Psoas muscle (tissue), 8 donors: ENCODE results near the gene C1QTNF3. TPM values are rescaled to one million over a fixed set of nuclear protein-coding genes. Genes with fewer than 3 reads are reported as not detected.

Source experiments
- ATAC-seq, 4 donors: fragments of 200-7000 bp; cut with Tn5 transposase; one replicate each; pipeline ENCODE4 v1.9.1; 2020; ENCODE audit warnings: moderate library complexity in 3 of 4, mild to moderate bottlenecking in 2 of 4
- DNase-seq, 2 donors: peaks; one replicate each; pipeline ENCODE4 v3.0.0-alpha.2; 2020
- H3K27ac ChIP-seq: fragments of 200-600 bp; one replicate; pipeline ENCODE4 v1.8.0; 2022
- H3K27me3 ChIP-seq, 3 donors: fragments of 200-600 bp in 1 of 3; one replicate each; pipeline versions ENCODE4 v1.6.1 to v1.8.0; 2013 to 2022; ENCODE audit warnings: low read length in 2 of 3, mild to moderate bottlenecking in 2 of 3, moderate library complexity in 1 of 3; ENCODE audit not compliant: insufficient read depth in 3 of 3
- H3K36me3 ChIP-seq, 2 donors: fragments of 200-600 bp in 1 of 2; one replicate each; pipeline versions ENCODE4 v1.6.1 to v1.8.0; 2013 to 2022; ENCODE audit warnings: low read depth in 1 of 2, mild to moderate bottlenecking in 1 of 2, moderate library complexity in 1 of 2; ENCODE audit not compliant: insufficient read depth in 1 of 2
- H3K4me1 ChIP-seq: fragments of 200-600 bp; one replicate; pipeline ENCODE4 v1.8.0; 2022
- H3K4me3 ChIP-seq: fragments of 200-600 bp; one replicate; pipeline ENCODE4 v1.8.0; 2022; ENCODE audit warnings: mild to moderate bottlenecking
- H3K9me3 ChIP-seq: fragments of 200-600 bp; one replicate; pipeline ENCODE4 v1.8.0; 2022
- WGBS, 3 donors: extraction: QIAGEN DNeasy Blood & Tissue Kit; methylation state at CpG; one replicate each; pipeline versions ENCODE4 v1.1.6 to v1.1.7; 2013; 5-methylcytosine and 5-hydroxymethylcytosine counted together
- intact Hi-C, 2 donors: fragments of 100-400 bp; cut with DNase I; formaldehyde crosslinking; loops; one replicate each; pipeline versions ENCODE4 v1.11.0 to v1.14.2; 2022
- polyA plus RNA-seq, 3 donors: library from polyadenylated mRNA; stranded (reverse); fragments of 200-250 nt; gene quantifications; one replicate each; pipeline ENCODE4 v1.2.3, GENCODE V29; 2013
- total RNA-seq, 4 donors: library from RNA; stranded (reverse); fragmentation: NEBNext Ultra II Directional in 2 of 4; extraction: Animal tissue kit (Norgen Biotek cat#: 25700) in 2 of 4; gene quantifications; one replicate each; pipeline versions ENCODE4 v1.2.1 to v1.2.4, GENCODE V29; 2021 to 2023
- TF ChIP-seq, protein P1 (sequence below): fragments of 200-600 bp; IDR thresholded peaks from one replicate; pipeline ENCODE4 v1.8.0; 2022; ENCODE audit warnings: antibody characterized with exemption
- donor health status: healthy with polysubstance abuse.
- donor health status: DM: no; HTN: no; CAD: no; lungs with moderate emphysema.
- donor health status: Bipolar disorder and iron deficiency.
- donor health status: healthy.
- donor health status: DM: yes; HTN: yes; CAD: no.
- donor health status: DM: no; HTN: no; CAD: no.
- donor health status: DM: no; HTN: no; CAD: no.
- donor health status: DM: yes; HTN: yes; CAD: no.

The C1QTNF3 gene
- total and polyA plus RNA-seq, 7 donors, result 0.31 to 5.9 (median 0.55) TPM; not detected in 1

DNA sequence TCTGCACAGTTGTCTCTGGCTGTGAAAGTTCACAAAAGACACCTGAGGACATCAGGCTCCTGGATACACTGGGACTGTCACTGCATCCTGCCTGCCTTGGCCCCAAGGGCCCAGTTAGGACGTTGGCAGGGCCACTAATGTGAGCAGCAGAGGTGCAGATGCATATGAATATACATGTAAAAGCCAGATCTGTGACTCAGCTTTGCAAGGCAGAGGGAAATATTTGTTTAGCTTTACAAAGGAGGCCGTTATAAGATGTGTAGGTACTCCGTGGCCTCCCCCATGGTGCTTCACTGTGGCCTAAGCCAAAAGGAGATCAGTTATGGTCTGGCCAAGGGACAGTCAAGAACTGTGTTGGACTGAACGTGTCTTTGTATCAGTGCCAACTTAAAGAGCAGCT lies 4.1 kb upstream of the C1QTNF3 start:
- 35 to 52% (median 37%) methylated on average over 4 of the region's 4 CpGs for WGBS, 3 donors
- Histone ChIP-seq H3K27ac (no peak overlapping the region), H3K4me1 (peaks cover 33% of the 10 kb centered on the region), H3K27me3 (no peaks in the 10 kb centered on the region), H3K4me3 (no peak overlapping the region), H3K9me3 (no peaks in the 10 kb centered on the region), H3K36me3 (peaks cover 0 to 7% of the 10 kb centered on the region in 2 donors)
- no peak for DNase-seq
- intact Hi-C loops, result loop anchor here in 1 of 2 donors (5.0 kb wide), 1 partner anchor 40 kb away; the partner anchor contains the start of gene AMACR
- ATAC-seq, result no peak
- TF ChIP-seq, protein P1, sequence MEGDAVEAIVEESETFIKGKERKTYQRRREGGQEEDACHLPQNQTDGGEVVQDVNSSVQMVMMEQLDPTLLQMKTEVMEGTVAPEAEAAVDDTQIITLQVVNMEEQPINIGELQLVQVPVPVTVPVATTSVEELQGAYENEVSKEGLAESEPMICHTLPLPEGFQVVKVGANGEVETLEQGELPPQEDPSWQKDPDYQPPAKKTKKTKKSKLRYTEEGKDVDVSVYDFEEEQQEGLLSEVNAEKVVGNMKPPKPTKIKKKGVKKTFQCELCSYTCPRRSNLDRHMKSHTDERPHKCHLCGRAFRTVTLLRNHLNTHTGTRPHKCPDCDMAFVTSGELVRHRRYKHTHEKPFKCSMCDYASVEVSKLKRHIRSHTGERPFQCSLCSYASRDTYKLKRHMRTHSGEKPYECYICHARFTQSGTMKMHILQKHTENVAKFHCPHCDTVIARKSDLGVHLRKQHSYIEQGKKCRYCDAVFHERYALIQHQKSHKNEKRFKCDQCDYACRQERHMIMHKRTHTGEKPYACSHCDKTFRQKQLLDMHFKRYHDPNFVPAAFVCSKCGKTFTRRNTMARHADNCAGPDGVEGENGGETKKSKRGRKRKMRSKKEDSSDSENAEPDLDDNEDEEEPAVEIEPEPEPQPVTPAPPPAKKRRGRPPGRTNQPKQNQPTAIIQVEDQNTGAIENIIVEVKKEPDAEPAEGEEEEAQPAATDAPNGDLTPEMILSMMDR, result no peak

DNA sequence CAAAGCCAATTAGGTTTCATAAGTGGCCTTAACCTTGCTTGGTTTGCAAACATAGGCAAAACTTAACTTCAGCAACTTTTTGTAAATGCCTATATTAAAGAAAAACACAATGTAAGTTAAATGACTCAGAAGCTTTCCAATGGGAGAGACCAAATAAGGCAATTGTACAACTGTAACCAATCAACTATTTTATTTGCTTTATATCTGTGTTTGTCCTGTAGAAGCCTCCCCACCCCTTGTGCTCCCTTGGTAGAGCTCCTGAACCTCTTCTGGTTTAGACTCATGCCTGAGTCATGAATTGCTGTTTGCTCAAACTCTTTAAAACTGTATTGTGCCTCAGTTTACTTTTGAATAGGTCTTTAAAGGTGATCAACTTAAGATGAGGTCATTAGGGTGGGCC lies 3.0 kb upstream of the C1QTNF3 start:
- Histone ChIP-seq H3K27ac (no peak overlapping the region), H3K9me3 (no peaks in the 10 kb centered on the region), H3K4me1 (peaks cover 33% of the 10 kb centered on the region), H3K36me3 (peaks cover 0 to 7% of the 10 kb centered on the region in 2 donors), H3K4me3 (no peak overlapping the region), H3K27me3 (no peaks in the 10 kb centered on the region)
- intact Hi-C loops, result loop anchor here in 1 of 2 donors (5.0 kb wide), 1 partner anchor 39 kb away; the partner anchor contains the start of gene AMACR
- TF ChIP-seq, protein P1, result no peak
- DNase-seq (no peak), ATAC-seq (no peak)

DNA sequence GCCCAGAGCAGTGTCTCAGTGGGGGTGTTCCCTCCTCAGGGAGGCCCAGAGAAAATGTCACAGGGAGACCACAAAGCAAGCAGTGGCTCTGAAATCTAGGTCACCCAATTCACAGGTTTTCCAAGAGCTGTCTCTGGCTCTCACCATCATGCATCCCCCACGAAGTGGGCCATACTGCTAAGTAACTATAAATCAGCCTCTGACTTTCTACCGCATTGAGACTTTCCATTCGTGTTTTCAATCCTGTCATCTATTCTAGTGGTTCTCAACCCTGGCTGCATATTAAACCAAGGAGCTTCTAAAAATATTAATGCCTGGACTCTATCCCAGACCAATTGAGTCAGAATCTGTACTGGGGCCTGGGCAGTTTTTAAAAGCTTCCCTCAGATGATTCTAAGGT lies 2.0 kb upstream of the C1QTNF3 start:
- Histone ChIP-seq H3K27me3 (no peaks in the 10 kb centered on the region), H3K27ac (peak overlapping the region; percentile 7), H3K36me3 (no peaks in the 10 kb centered on the region), H3K4me1 (peaks cover 33% of the 10 kb centered on the region), H3K4me3 (no peak overlapping the region), H3K9me3 (no peaks in the 10 kb centered on the region)
- TF ChIP-seq, protein P1, result no peak
- ATAC-seq, result peak in 3 of 4 donors; percentile 49 to 84 (median 80)
- intact Hi-C loops, result loop anchor here in 1 of 2 donors (5.0 kb wide), 1 partner anchor 38 kb away; the partner anchor contains the start of gene AMACR
- WGBS, 3 donors, result 29 to 54% (median 29%) methylated on average over 3 of the region's 3 CpGs
- no peak for DNase-seq

DNA sequence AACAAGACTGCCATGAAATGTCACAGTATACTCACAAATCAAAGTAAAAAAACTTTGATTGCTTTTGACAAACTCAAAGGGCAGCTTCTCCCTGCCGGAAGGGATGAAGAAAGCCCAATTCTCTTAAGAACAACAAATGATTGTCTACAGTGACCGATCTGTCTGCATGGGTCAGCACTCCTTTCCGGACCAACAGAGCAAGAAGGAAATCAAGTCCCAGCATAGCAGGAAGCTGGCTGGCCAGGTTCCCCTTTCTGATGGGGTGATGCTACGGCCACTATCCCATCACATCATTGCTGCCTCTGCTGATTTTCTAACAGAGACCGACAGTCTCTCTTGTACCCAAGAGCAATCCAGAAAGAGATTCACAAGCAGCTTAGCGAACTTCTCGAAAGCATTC lies 692 bp downstream of the C1QTNF3 start:
- intact Hi-C loops, result no loop called here
- Histone ChIP-seq H3K27me3 (no peaks in the 10 kb centered on the region), H3K36me3 (no peaks in the 10 kb centered on the region), H3K4me1 (peaks cover 33% of the 10 kb centered on the region), H3K27ac (no peak overlapping the region), H3K9me3 (no peaks in the 10 kb centered on the region), H3K4me3 (peak overlapping the region; percentile 40)
- WGBS, 3 donors, result 18 to 23% (median 23%) methylated on average over 7 of the region's 7 CpGs
- TF ChIP-seq, protein P1, result no peak
- ATAC-seq (peak in 1 of 4 donors; percentile 27), DNase-seq (peak in 1 of 2 donors; percentile 24)
